HG03558 (cell line): ENCODE measurements around the gene TRIM15.
"Not testable (repeated sequence)": the region's sequence is repeated elsewhere in the genome, so short reads cannot be mapped to it uniquely, and the experiment has no call there.

ENCODE experiments used
- ATAC-seq: cut with Tn5 transposase; IDR thresholded peaks from one replicate; pipeline ENCODE4 v1.9.1; 2021; ENCODE audit warnings: moderate number of reproducible peaks; ENCODE audit not compliant: unreplicated experiment; ENCODE audit errors: extremely low read depth

TRIM15 gene

DNA sequence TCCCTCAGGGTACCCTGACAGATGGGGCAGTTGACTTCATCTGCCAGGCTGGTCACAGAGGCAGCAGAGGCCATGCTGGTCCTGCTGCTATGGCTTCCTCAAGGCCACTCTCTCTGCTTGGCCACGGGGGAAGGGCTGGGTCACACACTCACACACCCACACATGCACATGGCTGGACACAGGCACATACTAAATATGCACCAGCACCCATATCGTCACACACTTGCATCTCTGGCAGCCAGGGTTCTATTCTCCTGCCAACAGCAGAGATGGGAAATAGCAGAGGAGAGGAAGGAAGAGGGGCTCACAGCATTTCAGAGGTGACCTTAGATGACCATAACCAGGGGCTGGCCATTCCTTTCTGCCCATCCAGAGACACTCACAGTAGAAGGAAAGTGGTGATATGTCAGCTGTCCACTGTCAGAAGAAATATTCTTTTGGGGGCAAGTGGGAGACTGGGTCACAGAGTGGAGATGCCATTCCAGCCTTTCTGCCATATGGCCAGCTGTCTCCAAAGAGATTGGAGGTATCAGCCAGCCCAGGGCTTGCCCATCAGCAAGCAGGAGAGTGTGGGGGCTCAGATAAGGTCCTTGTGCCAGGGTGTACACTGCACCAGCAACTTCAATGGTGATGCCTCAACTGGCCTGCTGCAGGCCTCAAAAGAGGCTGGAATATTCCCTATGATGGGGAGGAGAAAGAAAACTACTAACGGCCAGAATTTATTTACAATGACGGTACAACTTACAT is 2.4 kb upstream of the TRIM15 start, which contains the start of gene TRIM10:
TRIM10 (minus strand) TSS at position 427 of the 747 bp plus-strand sequence; CDS start at position 74, 353 bp downstream.
- ATAC-seq = no peak

DNA sequence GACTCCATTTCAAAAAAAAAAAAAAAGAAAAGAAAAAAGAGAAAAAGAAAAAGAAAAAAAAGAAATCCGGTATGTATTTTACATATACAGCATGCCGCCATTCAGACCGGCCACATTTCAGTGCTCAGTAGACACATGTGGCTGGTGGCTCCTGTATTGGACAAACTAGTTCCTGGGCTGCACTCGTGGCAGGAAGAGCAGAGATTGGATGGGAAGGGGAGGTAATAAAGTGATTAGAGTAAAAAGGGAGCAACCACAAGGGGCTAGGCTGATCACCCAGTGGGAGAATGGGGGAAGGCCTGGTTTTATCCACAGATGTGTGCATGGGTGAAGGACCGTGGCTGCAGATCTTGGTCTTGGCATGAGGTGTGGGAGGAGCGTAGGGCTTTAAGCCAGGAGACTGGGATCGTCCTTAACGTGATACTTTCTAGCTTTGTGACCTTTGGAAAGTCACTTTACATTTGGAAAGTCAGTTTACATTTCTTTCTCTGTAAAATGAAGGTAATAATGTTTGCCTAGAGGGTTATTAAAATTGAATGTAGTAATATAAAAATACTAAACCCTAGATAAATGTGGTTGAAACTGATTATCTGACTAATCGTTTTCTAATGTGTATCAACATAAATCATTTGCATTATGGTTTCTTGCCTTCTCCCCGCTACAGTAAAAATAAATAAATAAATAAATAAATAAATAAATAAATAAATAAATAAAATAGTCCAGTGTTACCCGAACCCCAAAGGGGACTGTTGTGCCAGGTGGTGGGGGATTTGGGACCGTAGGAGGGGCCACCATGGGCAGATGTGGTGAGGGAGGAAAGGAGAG is 869 bp upstream of the TRIM15 start:
- ATAC-seq = no peak

DNA sequence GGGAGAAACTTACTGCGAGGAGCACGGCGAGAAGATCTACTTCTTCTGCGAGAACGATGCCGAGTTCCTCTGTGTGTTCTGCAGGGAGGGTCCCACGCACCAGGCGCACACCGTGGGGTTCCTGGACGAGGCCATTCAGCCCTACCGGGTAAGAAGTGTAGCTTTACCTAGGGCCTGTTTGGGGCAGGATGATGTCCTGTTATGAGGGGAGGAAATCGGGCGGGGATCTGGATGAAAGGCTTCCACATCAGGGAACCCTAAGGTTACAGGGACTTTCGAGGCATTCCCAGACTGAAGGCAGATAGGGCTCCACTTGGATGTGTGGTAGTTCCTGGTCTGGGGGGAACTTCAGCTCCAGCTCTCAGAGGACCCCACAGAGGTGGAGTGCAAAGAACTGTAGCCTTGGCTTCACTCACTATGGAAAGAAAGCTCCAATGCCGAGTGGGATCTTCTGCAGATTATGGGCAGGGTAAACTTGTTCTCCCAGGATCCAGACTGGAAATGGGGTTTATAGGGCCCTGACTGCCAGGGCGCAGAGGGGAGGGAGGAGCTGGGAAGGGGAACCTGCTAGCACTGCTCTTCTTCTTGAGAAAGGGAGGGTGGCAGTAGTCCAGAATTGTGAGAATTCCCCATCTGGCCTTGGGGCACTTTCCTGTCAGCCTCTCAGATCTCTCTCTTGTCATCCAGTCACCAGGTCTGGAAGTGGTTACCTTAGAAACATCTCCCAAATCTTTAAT is 740 bp downstream of the TRIM15 start:
- no peak for ATAC-seq

DNA sequence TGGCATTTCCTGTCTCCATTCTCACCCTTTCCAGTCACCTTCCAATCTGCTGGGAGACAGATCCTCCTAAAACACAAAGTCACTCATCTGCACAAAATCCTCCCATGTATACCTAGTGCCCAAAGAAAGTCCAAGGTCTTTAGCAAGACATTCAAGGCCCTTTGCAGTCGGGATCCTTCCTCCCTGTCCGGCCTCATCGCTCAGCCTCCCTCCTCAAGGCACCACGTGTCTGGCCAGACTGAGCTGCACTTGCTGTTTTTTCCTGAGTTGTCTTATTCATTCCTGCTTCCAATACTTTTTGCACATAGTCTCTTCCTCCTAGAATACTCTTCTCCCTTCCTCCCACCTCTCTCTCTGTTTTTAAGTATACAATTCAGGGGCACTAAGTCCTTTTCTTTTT is 1.4 kb downstream of the TRIM15 start:
- ATAC-seq = no peak

DNA sequence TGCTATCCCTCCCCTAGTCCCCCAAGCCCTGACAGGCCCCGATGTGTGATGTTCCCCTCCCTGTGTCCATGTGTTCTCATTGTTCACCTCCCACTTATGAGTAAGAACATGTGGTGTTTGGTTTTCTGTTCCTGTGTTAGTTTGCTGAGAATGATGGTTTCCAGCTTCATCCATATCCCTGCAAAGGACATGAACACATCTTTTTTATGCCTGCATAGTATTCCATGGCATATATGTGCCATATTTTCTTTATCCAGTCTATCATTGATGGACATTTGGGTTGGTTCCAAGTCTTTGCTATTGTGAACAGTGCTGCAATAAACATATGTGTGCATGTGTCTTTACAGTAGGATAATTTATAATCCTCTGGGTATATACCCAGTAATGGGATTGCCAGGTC is 1.9 kb downstream of the TRIM15 start:
- not testable (repeated sequence) for ATAC-seq

DNA sequence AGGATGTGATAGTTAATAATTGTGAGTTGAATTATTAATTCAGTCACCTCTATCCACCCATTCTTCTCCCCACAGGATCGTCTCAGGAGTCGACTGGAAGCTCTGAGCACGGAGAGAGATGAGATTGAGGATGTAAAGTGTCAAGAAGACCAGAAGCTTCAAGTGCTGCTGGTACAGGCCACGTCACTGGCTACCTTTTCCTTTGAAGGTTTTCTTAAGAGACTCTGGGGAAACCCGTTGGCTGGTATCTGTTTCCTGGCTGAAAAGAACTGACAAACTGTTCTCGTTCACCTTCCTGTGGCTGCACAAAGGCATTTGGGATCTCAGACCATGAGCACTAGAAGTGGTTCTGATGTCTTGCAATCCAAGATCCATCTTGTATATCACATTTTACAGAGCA is 3.8 kb downstream of the TRIM15 start:
- no peak for ATAC-seq

DNA sequence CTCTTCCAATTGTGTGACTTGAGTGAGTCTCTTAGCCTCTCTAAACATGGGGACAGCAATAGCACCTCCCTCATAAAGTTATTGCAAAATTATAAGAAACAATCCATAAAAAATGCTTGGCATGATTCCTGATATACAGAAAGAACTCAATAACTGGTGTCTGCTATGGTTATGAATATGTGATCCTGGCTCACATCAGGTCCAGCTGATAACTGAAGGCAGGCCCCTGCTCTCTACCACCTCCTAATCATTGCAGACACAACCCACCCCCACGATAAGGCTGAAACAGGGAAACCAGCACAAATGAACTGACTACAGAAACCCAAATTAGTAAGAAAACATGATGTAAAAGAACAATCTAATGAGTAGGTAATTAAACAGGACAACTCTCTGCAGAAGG is 5.4 kb downstream of the TRIM15 start:
- no peak for ATAC-seq

DNA sequence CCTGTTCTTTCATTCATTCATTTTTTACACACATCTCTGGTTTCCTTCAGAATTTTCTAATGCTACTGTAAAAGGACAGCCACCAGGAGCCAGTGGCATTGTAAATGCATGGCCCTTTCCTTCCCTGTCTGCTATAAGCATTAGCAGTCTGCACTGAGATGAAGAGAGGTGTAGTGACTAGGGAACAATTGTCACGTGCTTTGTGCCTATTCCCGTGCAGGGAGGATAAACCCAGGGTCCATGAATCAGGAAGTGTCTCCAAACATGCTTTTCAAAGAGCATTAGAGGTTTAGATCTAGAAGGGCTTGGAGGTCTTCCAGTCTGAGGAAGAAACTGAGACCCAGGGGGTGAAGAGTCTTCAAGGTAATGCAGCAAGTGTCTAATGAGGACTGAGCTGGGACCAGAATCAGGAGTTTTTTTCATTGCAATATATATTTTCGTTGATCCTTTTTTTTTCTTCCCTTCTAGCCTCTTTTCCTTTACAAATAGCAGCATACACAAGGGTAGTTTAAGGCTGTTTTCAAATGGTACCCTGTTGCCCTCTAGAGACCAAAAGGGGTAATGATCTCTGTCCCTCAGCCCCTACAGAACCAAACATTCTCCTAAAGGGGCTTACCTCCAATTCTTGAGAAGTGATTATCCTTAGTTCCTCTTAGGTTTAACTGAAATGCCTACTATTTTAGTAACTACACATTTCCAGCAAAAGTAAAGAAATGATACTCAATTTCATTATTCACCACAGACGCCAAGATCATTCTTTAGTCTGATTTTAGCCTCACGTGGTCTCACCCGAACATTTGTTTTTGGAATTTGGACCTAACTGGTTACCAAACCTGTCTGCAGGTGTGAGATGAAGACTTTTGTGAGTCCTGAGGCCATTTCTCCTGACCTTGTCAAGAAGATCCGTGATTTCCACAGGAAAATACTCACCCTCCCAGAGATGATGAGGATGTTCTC is 6.6 kb downstream of the TRIM15 start:
- no peak for ATAC-seq

DNA sequence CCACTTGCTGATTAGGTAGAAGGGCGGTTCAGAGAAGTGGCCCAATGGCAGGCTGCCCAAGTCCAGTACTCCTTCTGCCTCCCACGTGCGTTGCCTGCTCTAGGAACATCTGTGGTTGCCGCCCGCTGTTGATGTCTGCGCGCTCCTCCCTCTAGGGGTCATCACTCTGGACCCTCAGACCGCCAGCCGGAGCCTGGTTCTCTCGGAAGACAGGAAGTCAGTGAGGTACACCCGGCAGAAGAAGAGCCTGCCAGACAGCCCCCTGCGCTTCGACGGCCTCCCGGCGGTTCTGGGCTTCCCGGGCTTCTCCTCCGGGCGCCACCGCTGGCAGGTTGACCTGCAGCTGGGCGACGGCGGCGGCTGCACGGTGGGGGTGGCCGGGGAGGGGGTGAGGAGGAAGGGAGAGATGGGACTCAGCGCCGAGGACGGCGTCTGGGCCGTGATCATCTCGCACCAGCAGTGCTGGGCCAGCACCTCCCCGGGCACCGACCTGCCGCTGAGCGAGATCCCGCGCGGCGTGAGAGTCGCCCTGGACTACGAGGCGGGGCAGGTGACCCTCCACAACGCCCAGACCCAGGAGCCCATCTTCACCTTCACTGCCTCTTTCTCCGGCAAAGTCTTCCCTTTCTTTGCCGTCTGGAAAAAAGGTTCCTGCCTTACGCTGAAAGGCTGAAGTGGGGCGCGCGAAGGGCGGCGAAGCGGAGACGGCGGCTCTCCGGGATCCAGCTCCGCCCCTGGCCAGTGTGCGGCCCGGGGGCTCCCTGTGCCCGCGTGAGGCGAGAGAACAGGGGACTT is 8.5 kb downstream of the TRIM15 start:
- ATAC-seq = no peak

DNA sequence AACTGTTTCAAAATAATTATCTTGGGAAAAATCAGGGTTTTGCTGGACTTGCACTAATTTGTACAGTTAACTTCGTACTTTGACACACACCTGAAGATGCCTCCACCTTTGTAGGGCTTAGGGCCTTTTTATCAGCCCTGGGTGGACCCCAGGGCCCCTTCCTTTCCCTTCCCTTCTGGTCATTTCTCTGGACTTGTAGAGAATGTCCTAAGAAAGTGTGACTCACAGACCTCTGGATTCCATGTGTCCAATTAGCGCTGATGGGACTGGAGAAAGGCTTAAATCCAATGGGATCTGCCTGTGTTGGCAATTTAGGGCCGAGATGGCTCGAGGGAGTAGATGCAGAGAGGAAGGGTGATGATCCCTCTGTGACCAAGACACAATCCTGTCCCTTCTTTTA is 9.3 kb downstream of the TRIM15 start:
- no peak for ATAC-seq

DNA sequence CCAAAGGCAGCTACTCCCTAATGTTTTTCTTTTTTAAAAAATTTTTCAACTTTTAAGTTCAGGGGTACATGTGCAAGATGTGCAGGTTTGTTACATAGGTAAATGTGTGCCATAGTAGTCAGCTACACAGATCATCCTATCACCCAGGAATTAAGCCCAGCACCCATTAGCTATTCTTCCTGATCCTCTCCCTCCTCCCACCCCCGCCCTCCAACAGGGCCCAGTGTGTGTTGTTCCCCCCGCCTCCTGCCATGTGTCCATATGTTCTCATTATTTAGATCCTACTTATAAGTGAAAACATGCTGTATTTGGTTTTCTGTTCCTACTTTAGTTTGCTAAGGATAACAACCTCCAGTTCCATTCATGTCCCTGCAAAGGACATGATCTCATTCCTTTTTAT is 12.4 kb downstream of the TRIM15 start:
- no peak for ATAC-seq

DNA sequence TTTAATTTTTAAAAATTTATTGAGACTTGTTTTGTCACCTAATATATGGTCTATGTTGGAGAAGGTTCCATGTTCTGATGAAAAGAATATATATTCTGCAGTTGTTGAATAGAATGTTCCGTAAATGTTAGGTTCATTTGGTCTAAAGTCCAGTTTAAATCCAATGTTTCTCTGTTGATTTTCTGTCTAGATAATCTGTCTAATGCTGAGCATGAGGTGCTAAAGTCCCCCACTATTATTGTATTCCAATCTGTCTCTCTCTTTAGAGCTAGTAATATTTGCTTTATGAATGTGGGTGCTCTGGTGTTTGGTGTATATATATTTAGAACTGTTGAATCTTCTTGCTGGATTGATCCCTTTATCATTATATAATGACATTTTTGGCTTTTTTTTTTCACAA is 15.5 kb downstream of the TRIM15 start:
- no peak for ATAC-seq

DNA sequence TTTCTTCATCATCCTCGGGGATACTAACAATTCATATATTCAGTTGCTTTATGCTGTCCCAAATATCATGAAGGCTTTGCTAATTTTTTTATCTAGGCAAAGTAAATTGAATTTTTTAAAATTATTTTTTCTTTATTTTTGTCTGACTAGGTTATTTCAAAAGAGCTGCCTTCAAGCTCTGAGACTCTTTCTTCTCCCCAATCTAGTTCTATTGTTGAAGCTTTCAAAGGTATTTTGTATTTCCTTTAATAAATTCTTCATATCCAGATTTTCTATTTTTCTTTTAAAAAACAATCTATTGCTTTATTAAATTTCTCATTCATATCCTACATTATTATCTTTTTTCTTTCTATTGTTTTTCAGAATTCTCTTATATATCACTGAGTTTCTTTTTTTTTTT is 16.8 kb downstream of the TRIM15 start:
- no peak for ATAC-seq

DNA sequence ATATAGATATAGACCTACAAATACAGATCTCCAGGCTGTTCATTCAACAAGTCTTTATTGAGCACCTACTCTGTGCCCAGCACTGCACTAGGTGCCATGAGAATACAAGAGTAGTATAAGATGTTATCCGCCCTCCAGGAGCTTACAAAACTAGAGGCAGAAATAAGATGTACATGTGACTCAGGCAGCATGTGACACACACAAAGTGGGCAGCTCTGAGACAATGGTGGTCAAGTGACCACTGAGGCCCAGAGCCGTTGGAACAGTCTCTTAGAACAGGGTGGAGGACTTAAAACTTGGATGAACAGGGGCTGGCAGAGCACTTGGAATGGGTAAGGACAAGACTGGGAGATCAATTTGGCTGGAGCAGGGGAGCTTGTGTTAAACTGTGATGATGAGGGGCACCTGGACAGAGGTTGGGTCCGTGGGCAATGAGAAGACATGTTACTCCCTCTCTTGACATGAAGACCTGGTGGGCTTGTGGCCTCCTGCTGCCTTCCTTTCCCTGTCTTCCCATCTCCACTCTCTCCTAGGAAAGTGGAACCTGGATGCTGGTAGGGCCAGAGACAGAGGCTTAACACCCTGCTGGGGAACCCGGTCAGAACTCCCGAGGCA is 21.2 kb downstream of the TRIM15 start:
- ATAC-seq = no peak

DNA sequence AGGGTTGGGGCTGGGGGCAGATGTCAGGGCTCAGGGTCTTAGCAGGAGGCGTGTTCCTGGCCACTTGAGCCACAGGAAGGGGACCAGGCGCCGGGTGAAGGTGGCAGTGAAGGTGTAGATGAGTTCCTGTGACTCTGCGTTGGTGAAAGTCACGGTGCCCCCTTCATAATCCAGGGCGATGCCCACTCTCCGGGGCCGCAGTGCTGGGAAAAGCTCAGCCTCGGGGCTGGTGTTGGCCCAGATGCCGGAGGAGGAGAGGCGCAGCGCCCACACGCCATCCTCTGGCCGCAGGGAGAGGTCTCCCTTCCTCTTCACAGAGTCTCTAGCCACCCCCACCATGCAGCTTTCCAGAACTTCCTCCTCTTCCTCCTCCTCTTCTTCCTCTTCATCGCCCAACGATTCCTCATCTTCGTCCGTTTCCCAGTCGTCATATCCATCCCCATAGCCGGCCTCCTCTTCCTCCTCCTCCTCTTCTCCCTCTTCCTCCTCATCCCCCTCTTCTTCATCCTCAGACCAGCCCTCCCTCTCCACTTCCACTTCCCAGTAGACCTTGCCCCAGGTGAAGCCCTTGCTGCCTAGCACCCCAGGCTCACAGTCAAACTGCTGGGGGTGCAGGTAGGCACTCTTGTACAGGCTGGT is 22.6 kb downstream of the TRIM15 start:
- no peak for ATAC-seq

DNA sequence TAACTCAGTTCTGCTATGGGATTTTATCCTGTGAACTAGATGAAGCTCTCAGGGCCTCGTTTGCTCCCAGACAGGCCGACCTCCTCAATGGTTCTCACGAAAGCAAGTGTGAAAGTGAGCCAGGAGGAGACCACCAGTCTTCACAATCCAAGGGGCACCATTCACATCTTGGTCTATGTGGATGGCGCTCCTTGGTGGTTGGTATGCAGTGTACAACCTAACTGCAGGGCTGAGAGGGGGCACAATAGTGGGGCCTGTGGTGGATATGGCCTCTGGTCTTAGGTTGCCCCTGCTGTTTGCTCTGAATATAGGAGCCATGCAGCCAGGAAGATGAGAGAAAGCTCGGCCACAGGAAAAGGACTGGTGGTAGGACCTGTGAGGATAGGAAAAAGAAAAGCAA is 25.2 kb downstream of the TRIM15 start:
- no peak for ATAC-seq

DNA sequence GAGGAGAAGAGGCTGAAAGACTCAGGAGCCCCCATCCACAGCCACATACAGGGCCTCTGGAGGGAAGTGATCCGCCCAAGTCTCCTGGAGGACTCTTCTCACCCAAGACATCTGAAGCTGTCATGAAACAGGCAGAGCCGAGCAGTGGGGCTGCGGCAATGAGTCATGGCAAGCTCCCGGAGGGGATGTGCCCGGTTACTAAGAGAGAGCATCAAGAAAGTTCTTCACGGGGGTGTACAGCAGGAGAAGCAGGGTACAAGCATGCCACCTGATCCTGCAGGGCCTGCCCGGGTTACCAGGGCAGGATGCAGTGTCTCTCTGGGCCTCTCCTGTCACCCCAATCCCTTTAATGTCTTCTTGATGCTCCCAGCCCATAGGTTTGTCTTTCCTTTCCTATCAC is 28.7 kb downstream of the TRIM15 start:
- ATAC-seq = no peak
